Mesothelial cell of epicardium (in vitro differentiated cells): ENCODE results near the gene SUSD2. TPM values are rescaled to one million over a fixed set of nuclear protein-coding genes. Genes with fewer than 3 reads are reported as not detected.
A peak's percentile ranks its signal among the peaks of the same experiment; 100 is the strongest.
"Not testable (repeated sequence)": the region's sequence is repeated elsewhere in the genome, so short reads cannot be mapped to it uniquely, and the experiment has no call there.

Experiments
- DNase-seq, 2 experiments: peaks; one replicate each; pipeline ENCODE4 v3.0.0; 2021; ENCODE audit warnings: low spot score in 2 of 2; ENCODE audit not compliant: unreplicated experiment in 2 of 2
- H3K27ac Mint-ChIP-seq: 2 replicates; pipeline ENCODE4 v1.8.0; 2021; ENCODE audit warnings: mixed read lengths
- H3K27me3 Mint-ChIP-seq: 2 replicates; pipeline ENCODE4 v1.8.0; 2021; ENCODE audit warnings: low read depth, mixed read lengths
- H3K36me3 Mint-ChIP-seq: 2 replicates; pipeline ENCODE4 v1.8.0; 2021; ENCODE audit warnings: mixed read lengths
- H3K4me1 Mint-ChIP-seq: 2 replicates; pipeline ENCODE4 v1.8.0; 2021; ENCODE audit warnings: mixed read lengths
- H3K4me3 Mint-ChIP-seq: 2 replicates; pipeline ENCODE4 v1.8.0; 2021; ENCODE audit warnings: mild to moderate bottlenecking, moderate library complexity, mixed read lengths
- H3K9me3 Mint-ChIP-seq: 2 replicates; pipeline ENCODE4 v1.8.0; 2021; ENCODE audit warnings: mixed read lengths
- total RNA-seq: library from RNA; stranded (reverse); gene quantifications from 3 replicates; pipeline ENCODE4 v1.2.1, GENCODE V29; 2021
- TF ChIP-seq, protein P1 (sequence below): fragments of 200-600 bp; sonication (generic); IDR thresholded peaks from one replicate; pipeline ENCODE4 v1.5.0; 2021; ENCODE audit warnings: antibody characterized with exemption; ENCODE audit not compliant: unreplicated experiment

SUSD2 gene
- total RNA-seq, 1 donor from 2014 or later = 1.2 TPM

- Mint-ChIP-seq H3K27me3 (no peaks in the 10 kb centered on the region), H3K4me1 (peaks cover 3% of the 10 kb centered on the region), H3K36me3 (no peaks in the 10 kb centered on the region), H3K4me3 (no peak overlapping the region), H3K9me3 (no peaks in the 10 kb centered on the region), H3K27ac (no peak overlapping the region)
- TF ChIP-seq, protein P1, sequence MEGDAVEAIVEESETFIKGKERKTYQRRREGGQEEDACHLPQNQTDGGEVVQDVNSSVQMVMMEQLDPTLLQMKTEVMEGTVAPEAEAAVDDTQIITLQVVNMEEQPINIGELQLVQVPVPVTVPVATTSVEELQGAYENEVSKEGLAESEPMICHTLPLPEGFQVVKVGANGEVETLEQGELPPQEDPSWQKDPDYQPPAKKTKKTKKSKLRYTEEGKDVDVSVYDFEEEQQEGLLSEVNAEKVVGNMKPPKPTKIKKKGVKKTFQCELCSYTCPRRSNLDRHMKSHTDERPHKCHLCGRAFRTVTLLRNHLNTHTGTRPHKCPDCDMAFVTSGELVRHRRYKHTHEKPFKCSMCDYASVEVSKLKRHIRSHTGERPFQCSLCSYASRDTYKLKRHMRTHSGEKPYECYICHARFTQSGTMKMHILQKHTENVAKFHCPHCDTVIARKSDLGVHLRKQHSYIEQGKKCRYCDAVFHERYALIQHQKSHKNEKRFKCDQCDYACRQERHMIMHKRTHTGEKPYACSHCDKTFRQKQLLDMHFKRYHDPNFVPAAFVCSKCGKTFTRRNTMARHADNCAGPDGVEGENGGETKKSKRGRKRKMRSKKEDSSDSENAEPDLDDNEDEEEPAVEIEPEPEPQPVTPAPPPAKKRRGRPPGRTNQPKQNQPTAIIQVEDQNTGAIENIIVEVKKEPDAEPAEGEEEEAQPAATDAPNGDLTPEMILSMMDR = no peak
- no peak for DNase-seq
Measured at GRCh38 chr22:24181996-24182899, 961 bp downstream of the SUSD2 start.

GRCh38 chr22:24182900-24183246 is 1.6 kb downstream of the SUSD2 start:
- not testable (repeated sequence) for H3K4me3 Mint-ChIP-seq, DNase-seq, H3K9me3 Mint-ChIP-seq, H3K27ac Mint-ChIP-seq, H3K4me1 Mint-ChIP-seq, H3K36me3 Mint-ChIP-seq, H3K27me3 Mint-ChIP-seq

- Mint-ChIP-seq H3K27ac (no peak overlapping the region), H3K36me3 (no peaks in the 10 kb centered on the region), H3K4me1 (peaks cover 3% of the 10 kb centered on the region), H3K4me3 (no peak overlapping the region), H3K9me3 (no peaks in the 10 kb centered on the region), H3K27me3 (no peaks in the 10 kb centered on the region)
- TF ChIP-seq, protein P1 = no peak
- no peak for DNase-seq
Measured at GRCh38 chr22:24183321-24184031, 2.2 kb downstream of the SUSD2 start.

DNA sequence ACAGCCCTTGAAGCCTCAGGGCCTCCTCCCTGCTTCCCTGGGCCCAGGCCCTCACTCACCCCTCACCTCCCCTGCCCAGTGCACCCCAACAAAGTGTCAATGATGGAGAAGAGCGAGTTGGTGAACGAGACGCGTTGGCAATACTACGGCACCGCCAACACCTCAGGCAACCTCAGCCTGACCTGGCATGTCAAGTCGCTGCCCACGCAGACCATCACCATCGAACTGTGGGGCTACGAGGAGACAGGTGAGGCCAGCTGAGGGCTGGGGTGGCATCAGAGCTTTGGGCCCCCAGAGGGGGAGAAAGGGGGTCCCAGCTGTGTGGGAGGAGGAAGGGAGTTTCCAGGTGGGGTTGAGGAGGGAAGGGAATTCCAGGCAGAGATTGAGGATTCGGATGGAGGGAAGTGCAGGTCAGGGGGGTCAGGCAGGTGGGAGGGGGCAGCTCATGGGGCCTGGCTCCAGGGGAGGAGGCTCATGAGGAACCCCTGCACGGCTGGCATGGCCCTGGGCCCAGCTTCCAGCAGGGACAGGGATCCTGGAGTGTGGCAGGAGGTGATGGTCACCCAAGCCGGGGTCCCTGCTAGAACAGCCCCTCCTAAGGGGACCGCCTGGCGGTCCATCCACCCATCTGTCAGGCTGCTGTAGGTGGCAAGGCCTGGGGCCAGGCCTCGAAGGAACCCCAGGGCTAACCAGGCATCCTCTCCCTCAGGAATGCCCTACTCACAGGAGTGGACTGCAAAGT is 2.9 kb downstream of the SUSD2 start:
- Mint-ChIP-seq H3K4me1 (peaks cover 3% of the 10 kb centered on the region), H3K27me3 (no peaks in the 10 kb centered on the region), H3K9me3 (no peaks in the 10 kb centered on the region), H3K36me3 (no peaks in the 10 kb centered on the region), H3K27ac (no peak overlapping the region), H3K4me3 (no peak overlapping the region)
- peak in 1 of 2 experiments; percentile 12 for DNase-seq
- TF ChIP-seq, protein P1 = no peak

DNA sequence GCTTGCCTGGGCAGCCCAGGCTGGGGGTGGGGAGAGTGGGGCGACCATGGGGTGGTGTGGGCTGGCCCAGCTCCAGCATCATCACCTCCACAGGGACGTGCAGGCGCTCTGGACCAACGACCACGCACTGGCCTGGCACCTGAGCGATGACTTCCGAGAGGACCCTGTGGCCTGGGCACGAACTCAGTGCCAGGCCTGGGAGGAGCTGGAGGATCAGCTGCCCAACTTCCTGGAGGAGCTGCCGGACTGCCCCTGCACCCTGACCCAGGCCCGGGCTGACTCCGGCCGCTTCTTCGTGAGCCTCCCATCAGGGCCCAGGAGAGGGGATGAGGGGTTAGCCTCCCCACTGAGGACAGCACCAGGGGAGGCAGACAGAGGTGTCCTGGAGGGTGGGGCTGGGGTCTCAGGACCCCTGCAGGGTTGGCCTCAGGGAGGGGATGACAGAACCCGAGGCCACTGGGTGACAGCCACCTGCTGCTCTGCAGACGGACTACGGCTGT is 3.8 kb downstream of the SUSD2 start:
- no peak for DNase-seq
- no peaks in the 10 kb centered on the region for H3K27me3 Mint-ChIP-seq
- no peaks in the 10 kb centered on the region for H3K9me3 Mint-ChIP-seq
- no peaks in the 10 kb centered on the region for H3K36me3 Mint-ChIP-seq
- H3K4me1 Mint-ChIP-seq = peaks cover 6% of the 10 kb centered on the region
- H3K4me3 Mint-ChIP-seq = no peak overlapping the region
- no peak overlapping the region for H3K27ac Mint-ChIP-seq
- TF ChIP-seq, protein P1 = no peak
